Thyroid gland (tissue), 4 donors: ENCODE measurements around the gene FKBP1B. TPM values are rescaled to one million over a fixed set of nuclear protein-coding genes. Genes with fewer than 3 reads are reported as not detected.

Source experiments
- DNase-seq, 2 donors: peaks; one replicate each; pipeline ENCODE4 v3.0.0-alpha.2; 2019
- H3K27ac ChIP-seq, 3 donors: fragments of 200-600 bp; sonication (generic); 1 replicate in 2 of 3; 2 replicates in 1 of 3; pipeline ENCODE4 v1.5.1; 2016 to 2019; ENCODE audit warnings: mild to moderate bottlenecking in 1 of 3, moderate library complexity in 1 of 3
- H3K27me3 ChIP-seq: fragments of 200-600 bp; sonication (generic); one replicate; pipeline ENCODE4 v1.5.1; 2019
- H3K36me3 ChIP-seq, 2 donors: fragments of 200-600 bp; sonication (generic); one replicate each; pipeline ENCODE4 v1.5.1; 2016 to 2019
- H3K4me1 ChIP-seq, 2 donors: fragments of 200-600 bp; sonication (generic); one replicate each; pipeline ENCODE4 v1.5.1; 2017 to 2019
- H3K4me3 ChIP-seq, 3 donors: fragments of 200-600 bp; sonication (generic); replicated peaks in 1 of 3; 1 replicate in 2 of 3; 2 replicates in 1 of 3; pipeline ENCODE4 v1.5.1; 2016; ENCODE audit warnings: mild to moderate bottlenecking in 1 of 3
- H3K9me3 ChIP-seq: fragments of 200-600 bp; sonication (generic); one replicate; pipeline ENCODE4 v1.5.1; 2017
- POLR2A ChIP-seq, 2 donors: fragments of 450-650 bp; IDR thresholded peaks; one replicate each; pipeline ENCODE4 v1.6.1; 2017; ENCODE audit warnings: antibody characterized with exemption in 2 of 2, mild to moderate bottlenecking in 2 of 2, moderate library complexity in 1 of 2
- WGBS, 2 donors: methylation state at CpG; one replicate each; pipeline ENCODE4 v1.1.5; 2017; 5-methylcytosine and 5-hydroxymethylcytosine counted together
- intact Hi-C: fragments of 100-400 bp; cut with DNase I; formaldehyde crosslinking; loops from one replicate; pipeline ENCODE4 v1.15.1; 2023
- total RNA-seq, 4 donors: library from RNA; depleted of rRNA; stranded (reverse); fragments of >200 nt; gene quantifications; one replicate each; pipeline ENCODE4 v1.2.3, GENCODE V29; 2016
- TF ChIP-seq, protein P1 (sequence below), 6 experiments: fragments of 200-600 bp in 3 of 6; fragments of 450-650 bp in 3 of 6; sonication (generic) in 3 of 6; IDR thresholded peaks; one replicate each; pipeline ENCODE4 v1.5.1; 2016 to 2019; ENCODE audit warnings: antibody characterized with exemption in 6 of 6, mild to moderate bottlenecking in 2 of 6, inconsistent platforms in 1 of 6, moderate library complexity in 1 of 6

Gene FKBP1B
- total RNA-seq, 4 donors from 2014 or later: 5.8 to 15.5 (median 6.4) TPM

DNA sequence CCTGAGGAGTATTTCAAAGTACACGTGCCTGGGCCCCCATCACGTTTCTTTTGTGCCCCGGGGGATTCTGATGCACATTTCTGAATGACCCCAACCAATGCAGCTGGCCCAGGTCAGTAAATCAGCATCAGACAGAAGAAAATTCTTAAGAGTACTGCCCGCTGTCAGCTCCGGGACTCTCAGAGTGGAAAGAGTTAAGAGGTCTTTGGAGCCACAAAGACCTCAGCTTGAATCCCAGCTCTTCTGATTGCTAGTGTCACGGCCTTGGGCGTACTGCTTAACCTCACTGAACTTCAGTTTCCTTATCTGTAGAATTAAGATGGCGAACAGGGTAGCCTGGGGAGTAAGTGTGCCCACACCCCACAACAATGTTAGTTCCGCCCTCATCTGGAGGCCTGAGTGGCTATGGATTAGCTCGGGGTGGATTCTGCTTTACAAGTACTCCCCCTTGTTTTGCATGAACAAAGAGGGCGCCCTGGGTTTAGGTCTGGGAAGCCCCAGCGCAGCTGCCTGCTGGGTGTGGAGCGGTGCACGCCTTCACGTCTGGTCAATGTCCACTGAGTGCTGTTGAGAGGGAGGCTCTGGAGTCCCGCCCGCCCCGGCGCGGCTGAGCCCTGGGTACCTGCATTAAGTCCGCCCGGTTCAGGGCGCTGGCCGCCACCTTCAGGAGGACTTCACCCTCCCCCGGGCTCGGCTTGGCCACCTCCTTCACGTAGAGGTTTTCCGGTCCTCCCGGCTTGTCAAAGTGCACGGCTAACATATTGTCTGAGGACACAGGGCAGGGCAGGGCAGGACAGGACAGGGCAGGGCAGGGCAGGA is 34.2 kb downstream of the FKBP1B start:
- intact Hi-C loops: loop anchor here (10.0 kb wide), 1 partner anchor 259 kb away; no protein-coding TSS in a partner anchor
- TF ChIP-seq POLR2A (IDR thresholded peaks at IDR 0.05): peak in 1 of 2 donors; percentile 42
- TF ChIP-seq, protein P1, sequence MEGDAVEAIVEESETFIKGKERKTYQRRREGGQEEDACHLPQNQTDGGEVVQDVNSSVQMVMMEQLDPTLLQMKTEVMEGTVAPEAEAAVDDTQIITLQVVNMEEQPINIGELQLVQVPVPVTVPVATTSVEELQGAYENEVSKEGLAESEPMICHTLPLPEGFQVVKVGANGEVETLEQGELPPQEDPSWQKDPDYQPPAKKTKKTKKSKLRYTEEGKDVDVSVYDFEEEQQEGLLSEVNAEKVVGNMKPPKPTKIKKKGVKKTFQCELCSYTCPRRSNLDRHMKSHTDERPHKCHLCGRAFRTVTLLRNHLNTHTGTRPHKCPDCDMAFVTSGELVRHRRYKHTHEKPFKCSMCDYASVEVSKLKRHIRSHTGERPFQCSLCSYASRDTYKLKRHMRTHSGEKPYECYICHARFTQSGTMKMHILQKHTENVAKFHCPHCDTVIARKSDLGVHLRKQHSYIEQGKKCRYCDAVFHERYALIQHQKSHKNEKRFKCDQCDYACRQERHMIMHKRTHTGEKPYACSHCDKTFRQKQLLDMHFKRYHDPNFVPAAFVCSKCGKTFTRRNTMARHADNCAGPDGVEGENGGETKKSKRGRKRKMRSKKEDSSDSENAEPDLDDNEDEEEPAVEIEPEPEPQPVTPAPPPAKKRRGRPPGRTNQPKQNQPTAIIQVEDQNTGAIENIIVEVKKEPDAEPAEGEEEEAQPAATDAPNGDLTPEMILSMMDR (IDR thresholded peaks at IDR 0.05): no peak
- H3K9me3 ChIP-seq: no peaks in the 10 kb centered on the region
- H3K36me3 ChIP-seq: no peaks in the 10 kb centered on the region
- H3K4me1 ChIP-seq: peaks cover 11 to 24% of the 10 kb centered on the region in 2 donors
- peak in 1 of 2 donors; percentile 92 for DNase-seq
- WGBS, 2 donors: 26 to 28% methylated on average over 10 to 12 of the region's 30 CpGs
- H3K27me3 ChIP-seq: no peaks in the 10 kb centered on the region
- peak overlapping the region; percentile 3 to 53 (median 5) for H3K4me3 ChIP-seq
- H3K27ac ChIP-seq: peak overlapping the region; percentile 91 to 96 (median 94)

DNA sequence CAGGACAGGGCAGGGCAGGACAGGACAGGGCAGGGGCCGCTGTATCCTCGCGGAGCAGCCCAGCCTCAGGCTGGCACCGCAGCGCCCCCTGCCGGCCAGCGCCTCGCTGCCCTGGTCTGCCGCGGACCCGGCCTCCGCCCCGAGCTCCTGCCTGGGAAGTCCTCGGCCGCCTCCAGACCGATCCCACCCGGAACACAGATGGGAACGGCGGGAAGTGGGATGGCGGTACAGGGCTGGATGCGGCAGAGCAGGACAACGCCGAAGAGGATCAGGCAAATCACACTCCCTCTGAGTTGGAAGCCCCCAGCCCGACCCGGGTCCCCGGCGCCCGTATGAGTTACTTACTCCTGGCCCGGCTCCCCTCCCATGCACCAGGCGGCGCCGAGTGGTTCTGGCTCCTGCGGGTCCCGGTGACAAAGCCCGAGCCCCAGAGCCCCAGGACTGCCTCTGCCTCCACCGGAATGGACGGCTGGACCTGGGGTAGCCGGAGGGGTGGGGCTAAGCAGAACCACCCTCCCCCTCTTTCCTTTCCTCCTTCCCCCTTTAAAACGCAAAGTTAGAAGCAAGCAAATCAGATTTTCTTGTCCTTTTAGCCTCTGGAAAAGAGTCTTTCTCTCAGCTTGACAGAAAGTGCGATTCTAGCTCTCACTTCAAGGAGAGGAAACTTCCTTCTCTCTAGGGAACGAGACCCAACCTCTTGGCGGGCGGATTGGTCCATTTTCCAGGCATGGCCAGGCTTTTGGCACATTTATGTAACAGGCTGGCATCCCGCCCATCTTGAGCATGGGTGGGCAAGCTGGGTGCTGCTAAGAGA is 35.1 kb downstream of the FKBP1B start, which contains the start of gene TP53I3:
TP53I3 (minus strand) TSS at position 449 of the 814 bp plus-strand sequence. CDS start 508 bp downstream, outside the sequence.
- DNase-seq: peak; percentile 91 to 92
- Histone ChIP-seq H3K4me1 (peaks cover 11 to 24% of the 10 kb centered on the region in 2 donors), H3K27me3 (no peaks in the 10 kb centered on the region), H3K27ac (peak within 1 kb of the TSS; percentile 91 to 96 (median 94)), H3K4me3 (peak within 1 kb of the TSS; percentile 17 to 61 (median 53)), H3K36me3 (no peaks in the 10 kb centered on the region), H3K9me3 (no peaks in the 10 kb centered on the region)
- peak; percentile 5 to 85 for TF ChIP-seq POLR2A (IDR thresholded peaks at IDR 0.05)
- TF ChIP-seq, protein P1 (IDR thresholded peaks at IDR 0.05): peak; percentile 72 to 99 (median 98)
- intact Hi-C loops: loop anchor here (10.0 kb wide), 1 partner anchor 260 kb away; no protein-coding TSS in a partner anchor
- WGBS, 2 donors: 0 to 2% methylated on average over 10 to 22 of the region's 44 CpGs

DNA sequence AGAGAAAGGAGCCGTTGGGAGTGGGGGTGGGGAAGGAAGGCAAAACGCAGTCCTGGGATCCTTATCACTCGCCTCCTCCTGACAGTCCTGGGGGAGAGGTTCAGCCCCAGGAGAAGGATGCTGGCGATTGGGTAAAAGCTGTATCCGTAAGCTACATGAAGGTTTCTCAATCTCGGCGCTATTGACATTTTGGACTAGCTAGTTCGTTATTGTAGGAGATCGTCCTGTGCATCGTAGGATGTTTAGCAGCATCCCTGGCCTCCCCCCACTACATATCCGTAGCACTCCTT is 35.6 kb downstream of the FKBP1B start:
- Histone ChIP-seq H3K36me3 (no peaks in the 10 kb centered on the region), H3K27me3 (no peaks in the 10 kb centered on the region), H3K4me3 (peak overlapping the region; percentile 17 to 61 (median 53)), H3K27ac (peak overlapping the region; percentile 91 to 96 (median 94)), H3K4me1 (peaks cover 11 to 24% of the 10 kb centered on the region in 2 donors), H3K9me3 (no peaks in the 10 kb centered on the region)
- WGBS, 2 donors: 11 to 22% methylated on average over 11 of the region's 11 CpGs
- DNase-seq: no peak
- intact Hi-C loops: loop anchor here (10.0 kb wide), 1 partner anchor 260 kb away; no protein-coding TSS in a partner anchor
- TF ChIP-seq, protein P1 (IDR thresholded peaks at IDR 0.05): no peak
- no peak for TF ChIP-seq POLR2A (IDR thresholded peaks at IDR 0.05)

DNA sequence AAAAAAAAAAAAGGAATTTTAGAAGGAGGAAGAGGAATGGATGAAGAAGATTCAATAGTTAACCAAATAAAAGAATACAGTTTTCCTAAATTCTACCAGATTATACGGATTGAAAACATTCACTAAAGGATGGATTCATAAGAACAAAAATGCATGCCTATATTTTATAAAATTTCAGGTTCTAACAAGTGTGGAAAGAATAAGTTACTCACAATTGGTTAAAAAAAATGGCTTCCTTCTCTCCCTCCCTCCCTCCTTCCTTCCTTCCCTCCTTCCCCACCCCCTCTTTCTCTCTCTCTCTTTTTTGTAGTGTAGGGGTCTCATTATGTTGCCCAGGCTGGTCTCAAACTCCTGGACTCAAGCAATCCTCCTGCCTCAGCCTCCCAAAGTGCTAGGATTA is 36.7 kb downstream of the FKBP1B start:
- 73 to 89% methylated on average over 1 of the region's 1 CpG for WGBS, 2 donors
- intact Hi-C loops: loop anchor here (10.0 kb wide), 1 partner anchor 261 kb away; no protein-coding TSS in a partner anchor
- Histone ChIP-seq H3K27me3 (no peaks in the 10 kb centered on the region), H3K4me1 (peaks cover 11 to 13% of the 10 kb centered on the region in 2 donors), H3K4me3 (no peak overlapping the region), H3K27ac (no peak overlapping the region), H3K36me3 (no peaks in the 10 kb centered on the region), H3K9me3 (no peaks in the 10 kb centered on the region)
- TF ChIP-seq POLR2A (IDR thresholded peaks at IDR 0.05): no peak
- TF ChIP-seq, protein P1 (IDR thresholded peaks at IDR 0.05): no peak
- no peak for DNase-seq
